RPMI8226 (cell line): Measurements from ENCODE around the gene TAF11L14.
"Not testable (repeated sequence)": the region's sequence is repeated elsewhere in the genome, so short reads cannot be mapped to it uniquely, and the experiment has no call there.

Experiments
- DNase-seq: peaks from one replicate; pipeline ENCODE4 v3.0.0-alpha.2; 2015

The TAF11L14 gene

GRCh38 chr5:17634160-17634559 is at the start of gene TAF11L14:
TAF11L14 (plus strand) TSS chr5:17634460.
- DNase-seq: no peak

- DNase-seq: not testable (repeated sequence)
Measured at GRCh38 chr5:17585658-17586057, 48.6 kb upstream of the TAF11L14 start, which contains the start of gene TAF11L7. TAF11L7 (minus strand) TSS chr5:17585758.

- DNase-seq: not testable (repeated sequence)
Measured at GRCh38 chr5:17590860-17591259, 43.4 kb upstream of the TAF11L14 start, which contains the start of gene TAF11L8. TAF11L8 (minus strand) TSS chr5:17590960.

GRCh38 chr5:17594255-17594654 is 40.0 kb upstream of the TAF11L14 start, which contains the start of gene TAF11L9:
TAF11L9 (minus strand) TSS chr5:17594394.
- not testable (repeated sequence) for DNase-seq

GRCh38 chr5:17597728-17598127 is 36.5 kb upstream of the TAF11L14 start, which contains the start of gene TAF11L10:
TAF11L10 (minus strand) TSS chr5:17597828.
- not testable (repeated sequence) for DNase-seq

- DNase-seq: not testable (repeated sequence)
Measured at GRCh38 chr5:17603880-17604279, 30.4 kb upstream of the TAF11L14 start, which contains the start of gene TAF11L11. TAF11L11 (plus strand) TSS chr5:17604183.

- no peak for DNase-seq
Measured at GRCh38 chr5:17604951-17605350, 29.3 kb upstream of the TAF11L14 start.

GRCh38 chr5:17607461-17607860 is 26.8 kb upstream of the TAF11L14 start:
- not testable (repeated sequence) for DNase-seq

GRCh38 chr5:17610092-17610491 is 24.2 kb upstream of the TAF11L14 start, which contains the start of gene TAF11L12:
TAF11L12 (plus strand) TSS chr5:17610392.
- DNase-seq: not testable (repeated sequence)

- no peak for DNase-seq
Measured at GRCh38 chr5:17614872-17615605, 19.2 kb upstream of the TAF11L14 start.

GRCh38 chr5:17619354-17619753 is 14.9 kb upstream of the TAF11L14 start:
- no peak for DNase-seq

- no peak for DNase-seq
Measured at GRCh38 chr5:17620627-17621026, 13.6 kb upstream of the TAF11L14 start.

- no peak for DNase-seq
Measured at GRCh38 chr5:17625686-17626085, 8.6 kb upstream of the TAF11L14 start.

GRCh38 chr5:17631788-17632187 is 2.5 kb upstream of the TAF11L14 start, which contains the start of gene TAF11L13:
TAF11L13 (plus strand) TSS chr5:17632088.
- DNase-seq: not testable (repeated sequence)

- DNase-seq: not testable (repeated sequence)
Measured at GRCh38 chr5:17649232-17649631, 15.0 kb downstream of the TAF11L14 start.

GRCh38 chr5:17655201-17655759 is 21.0 kb downstream of the TAF11L14 start:
- DNase-seq: not testable (repeated sequence)

GRCh38 chr5:17655921-17656320 is 21.7 kb downstream of the TAF11L14 start:
- no peak for DNase-seq

GRCh38 chr5:17663182-17663581 is 28.9 kb downstream of the TAF11L14 start:
- no peak for DNase-seq

- DNase-seq: no peak
Measured at GRCh38 chr5:17665836-17666235, 31.6 kb downstream of the TAF11L14 start.

- no peak for DNase-seq
Measured at GRCh38 chr5:17666726-17667235, 32.5 kb downstream of the TAF11L14 start.

GRCh38 chr5:17670353-17670752 is 36.1 kb downstream of the TAF11L14 start:
- no peak for DNase-seq

GRCh38 chr5:17678751-17679324 is 44.6 kb downstream of the TAF11L14 start:
- no peak for DNase-seq

- no peak for DNase-seq
Measured at GRCh38 chr5:17679597-17680203, 45.4 kb downstream of the TAF11L14 start.
